Tibial nerve (tissue), 3 donors: ENCODE measurements around the gene GALNT13.

Source experiments
- CTCF ChIP-seq, 5 experiments: fragments of 200-600 bp in 3 of 5; fragments of 450-650 bp in 2 of 5; sonication (generic) in 3 of 5; IDR thresholded peaks; one replicate each; pipeline ENCODE4 v1.5.1; 2016 to 2019; ENCODE audit warnings: antibody characterized with exemption in 5 of 5, mild to moderate bottlenecking in 3 of 5, moderate library complexity in 2 of 5
- POLR2A ChIP-seq, 2 donors: fragments of 450-650 bp; IDR thresholded peaks; one replicate each; pipeline ENCODE4 v1.6.1; 2017; ENCODE audit warnings: antibody characterized with exemption in 2 of 2, mild to moderate bottlenecking in 2 of 2, moderate library complexity in 2 of 2

- no peak for TF ChIP-seq CTCF (IDR thresholded peaks at IDR 0.05)
- TF ChIP-seq POLR2A (IDR thresholded peaks at IDR 0.05) = no peak
Observed at GRCh38 chr2:154029504-154029903, 157.8 kb downstream of the GALNT13 start.
